ENCODE data around the gene AURKB. TPM values are rescaled to one million over a fixed set of nuclear protein-coding genes. Genes with fewer than 3 reads are reported as not detected.
"Not testable (repeated sequence)": the region's sequence is repeated elsewhere in the genome, so short reads cannot be mapped to it uniquely, and the experiment has no call there.

The AURKB gene
- total RNA-seq, 1 experiment from 2014 or later = 209 TPM

DNA sequence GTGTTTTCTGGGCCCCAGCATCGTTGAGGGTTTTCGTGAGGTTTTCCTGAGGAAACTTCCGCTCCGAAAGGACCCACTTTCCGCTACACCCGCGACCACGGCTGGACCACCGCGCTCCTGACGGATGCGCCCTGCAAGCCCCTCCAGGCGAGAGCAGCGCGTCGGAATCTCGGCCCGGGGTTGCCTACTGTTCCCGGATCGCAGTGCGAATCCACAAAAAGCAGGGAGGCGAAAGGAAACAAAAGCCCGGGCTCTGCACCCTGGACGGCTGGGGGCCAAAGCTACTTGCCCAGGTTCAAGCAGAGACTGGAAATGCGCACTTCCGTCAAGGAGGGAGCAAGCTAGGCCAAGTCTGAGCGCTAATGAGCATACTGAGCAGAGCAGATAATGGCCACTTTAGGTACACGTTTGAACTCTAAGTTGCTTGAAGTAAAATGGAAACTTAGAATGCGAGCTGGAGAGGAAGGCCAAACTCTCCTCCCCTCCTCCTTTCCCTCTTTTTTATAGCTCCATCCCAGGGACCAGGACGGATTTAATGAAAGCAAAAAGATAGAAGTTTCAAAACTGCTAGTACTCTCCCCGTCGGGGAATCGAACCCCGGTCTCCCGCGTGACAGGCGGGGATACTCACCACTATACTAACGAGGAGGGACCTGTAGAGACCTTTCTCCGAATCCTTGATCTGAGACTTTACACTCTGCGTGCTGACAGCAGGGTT is 11.4 kb upstream of the AURKB start:
- no peak for TF ChIP-seq EZH2 (IDR thresholded peaks at IDR 0.05; ENCODE audit: borderline replicate concordance, low read depth, low read length, poor library complexity, severe bottlenecking)
- TF ChIP-seq, protein P1, sequence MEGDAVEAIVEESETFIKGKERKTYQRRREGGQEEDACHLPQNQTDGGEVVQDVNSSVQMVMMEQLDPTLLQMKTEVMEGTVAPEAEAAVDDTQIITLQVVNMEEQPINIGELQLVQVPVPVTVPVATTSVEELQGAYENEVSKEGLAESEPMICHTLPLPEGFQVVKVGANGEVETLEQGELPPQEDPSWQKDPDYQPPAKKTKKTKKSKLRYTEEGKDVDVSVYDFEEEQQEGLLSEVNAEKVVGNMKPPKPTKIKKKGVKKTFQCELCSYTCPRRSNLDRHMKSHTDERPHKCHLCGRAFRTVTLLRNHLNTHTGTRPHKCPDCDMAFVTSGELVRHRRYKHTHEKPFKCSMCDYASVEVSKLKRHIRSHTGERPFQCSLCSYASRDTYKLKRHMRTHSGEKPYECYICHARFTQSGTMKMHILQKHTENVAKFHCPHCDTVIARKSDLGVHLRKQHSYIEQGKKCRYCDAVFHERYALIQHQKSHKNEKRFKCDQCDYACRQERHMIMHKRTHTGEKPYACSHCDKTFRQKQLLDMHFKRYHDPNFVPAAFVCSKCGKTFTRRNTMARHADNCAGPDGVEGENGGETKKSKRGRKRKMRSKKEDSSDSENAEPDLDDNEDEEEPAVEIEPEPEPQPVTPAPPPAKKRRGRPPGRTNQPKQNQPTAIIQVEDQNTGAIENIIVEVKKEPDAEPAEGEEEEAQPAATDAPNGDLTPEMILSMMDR (conservative IDR thresholded peaks at IDR 0.05; ENCODE audit: low read depth, low read length) = no peak
- Histone ChIP-seq H3K9me3 (ENCODE audit: low read depth, low read length, poor library complexity, severe bottlenecking) (no peaks in the 10 kb centered on the region), H3K4me3 (ENCODE audit: low read depth, low read length, poor library complexity, severe bottlenecking) (peak overlapping the region; percentile 85), H3K27me3 (replicated peaks; ENCODE audit: insufficient read depth, low read depth, low read length, poor library complexity) (no peaks in the 10 kb centered on the region), H3K27ac (ENCODE audit: low read depth, low read length, poor library complexity, severe bottlenecking) (peak overlapping the region; percentile 95), H3K4me1 (ENCODE audit: insufficient read depth, low read length, poor library complexity, severe bottlenecking) (peaks cover 5% of the 10 kb centered on the region), H3K36me3 (ENCODE audit: insufficient read depth, low read length, poor library complexity, severe bottlenecking) (no peaks in the 10 kb centered on the region)
- POLR2A ChIA-PET (ENCODE audit: low non-redundant PET) = interaction anchor here (1.8 kb wide), 1 partner anchor 49 kb away, joined by 6 read pairs; no protein-coding TSS in a partner anchor
- CTCF ChIA-PET = interaction anchor here (0.7 to 1.2 kb wide), 3 partner anchors 103 to 182 kb away, joined by 3 read pairs; no protein-coding TSS in a partner anchor
- intact Hi-C loops (cut with micrococcal nuclease; ENCODE audit: unreplicated experiment) = loop anchor here (1.0 to 5.0 kb wide), 8 partner anchors 26 to 380 kb away; partner anchors contain the start of genes CHD3 and CTC1
- BruUV-seq (replicated peaks) = no TSS peak
- peak; percentile 94 for DNase-seq (ENCODE audit: low spot score)

DNA sequence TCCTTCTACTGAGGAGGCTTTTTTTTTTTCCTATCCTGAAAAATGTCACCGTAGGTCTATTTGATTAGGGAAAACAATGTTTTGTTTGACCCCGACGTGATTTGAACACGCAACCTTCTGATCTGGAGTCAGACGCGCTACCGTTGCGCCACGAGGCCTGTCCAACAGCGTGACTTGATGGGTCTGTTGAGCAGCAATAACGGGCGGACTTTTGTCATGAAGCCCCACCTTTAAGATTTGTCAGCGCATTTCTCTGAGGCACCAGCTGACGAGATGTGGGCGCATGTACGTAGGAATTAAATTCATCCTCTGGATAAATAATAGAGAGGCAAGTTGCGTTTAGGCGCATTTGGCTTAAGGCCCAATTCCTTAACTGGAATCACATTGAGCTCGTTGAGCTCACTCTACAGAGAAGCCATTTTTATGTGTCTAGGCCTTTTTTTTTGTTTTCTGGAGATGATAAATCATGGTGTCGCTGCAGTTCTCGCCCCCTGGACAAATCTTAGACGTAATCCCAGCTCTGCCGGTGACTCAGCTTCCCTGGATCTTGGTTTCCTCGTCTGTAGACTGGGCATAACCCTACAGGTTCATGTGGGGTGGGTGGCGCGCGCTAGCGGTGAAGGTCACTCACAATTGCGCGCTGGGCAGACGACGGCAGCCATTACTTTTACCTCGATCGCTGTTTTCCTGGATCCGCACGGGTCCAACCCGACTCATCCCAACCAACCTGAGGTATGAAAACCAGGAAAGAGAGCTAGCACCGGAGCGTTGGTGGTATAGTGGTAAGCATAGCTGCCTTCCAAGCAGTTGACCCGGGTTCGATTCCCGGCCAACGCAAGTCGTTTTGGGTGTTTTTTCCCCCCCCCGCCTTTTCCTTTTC is 10.6 kb upstream of the AURKB start:
- CTCF ChIA-PET = interaction anchor here (0.7 to 1.2 kb wide), 3 partner anchors 102 to 181 kb away, joined by 3 read pairs; no protein-coding TSS in a partner anchor
- Histone ChIP-seq H3K4me1 (ENCODE audit: insufficient read depth, low read length, poor library complexity, severe bottlenecking) (peaks cover 5% of the 10 kb centered on the region), H3K36me3 (ENCODE audit: insufficient read depth, low read length, poor library complexity, severe bottlenecking) (no peaks in the 10 kb centered on the region), H3K27me3 (replicated peaks; ENCODE audit: insufficient read depth, low read depth, low read length, poor library complexity) (no peaks in the 10 kb centered on the region), H3K4me3 (ENCODE audit: low read depth, low read length, poor library complexity, severe bottlenecking) (peak overlapping the region; percentile 85), H3K9me3 (ENCODE audit: low read depth, low read length, poor library complexity, severe bottlenecking) (no peaks in the 10 kb centered on the region), H3K27ac (ENCODE audit: low read depth, low read length, poor library complexity, severe bottlenecking) (peak overlapping the region; percentile 95)
- BruUV-seq (replicated peaks) = TSS peak; percentile 41
- POLR2A ChIA-PET (ENCODE audit: low non-redundant PET) = interaction anchor here (1.8 kb wide), 1 partner anchor 48 kb away, joined by 6 read pairs; no protein-coding TSS in a partner anchor
- no peak for TF ChIP-seq EZH2 (IDR thresholded peaks at IDR 0.05; ENCODE audit: borderline replicate concordance, low read depth, low read length, poor library complexity, severe bottlenecking)
- TF ChIP-seq, protein P1 (conservative IDR thresholded peaks at IDR 0.05; ENCODE audit: low read depth, low read length) = 0 out of 2 replicates have a peak, but pooled peaks have one; percentile 26
- DNase-seq (ENCODE audit: low spot score) = peak; percentile 95
- intact Hi-C loops (cut with micrococcal nuclease; ENCODE audit: unreplicated experiment) = loop anchor here (1.0 to 5.0 kb wide), 4 partner anchors 11 to 379 kb away; partner anchors contain the start of genes AURKB, CHD3 and CTC1

DNA sequence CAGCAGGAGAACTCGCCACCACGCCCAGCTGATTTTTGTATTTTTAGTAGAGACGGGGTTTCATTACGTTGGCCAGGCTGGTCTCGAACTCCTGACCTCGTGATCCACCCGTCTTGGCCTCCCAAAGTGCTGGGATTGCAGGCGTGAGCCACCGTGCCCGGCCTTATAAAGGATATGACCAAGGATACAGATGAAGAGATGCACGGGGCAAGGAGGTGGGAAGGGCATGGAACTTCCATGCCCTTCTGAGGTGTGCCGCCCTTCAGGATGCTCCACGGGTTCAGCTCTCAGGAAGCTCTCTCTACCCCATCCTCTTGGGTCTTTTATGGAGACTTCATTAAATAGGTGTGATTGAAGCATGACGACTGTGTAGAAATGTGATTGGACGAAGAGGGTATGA is 3.6 kb upstream of the AURKB start:
- H3K4me3 ChIP-seq (ENCODE audit: low read depth, low read length, poor library complexity, severe bottlenecking); H3K36me3 ChIP-seq (ENCODE audit: insufficient read depth, low read length, poor library complexity, severe bottlenecking); H3K4me1 ChIP-seq (ENCODE audit: insufficient read depth, low read length, poor library complexity, severe bottlenecking); DNase-seq (ENCODE audit: low spot score); H3K9me3 ChIP-seq (ENCODE audit: low read depth, low read length, poor library complexity, severe bottlenecking); H3K27me3 ChIP-seq (replicated peaks; ENCODE audit: insufficient read depth, low read depth, low read length, poor library complexity); H3K27ac ChIP-seq (ENCODE audit: low read depth, low read length, poor library complexity, severe bottlenecking); intact Hi-C loops (cut with micrococcal nuclease; ENCODE audit: unreplicated experiment); POLR2A ChIA-PET (ENCODE audit: low non-redundant PET); BruUV-seq (replicated peaks): not testable (repeated sequence)
- CTCF ChIA-PET = interaction anchor here (1.2 kb wide), 1 partner anchor 113 kb away, joined by 4 read pairs; no protein-coding TSS in a partner anchor

All from A673 (cell line).